GM06990 (cell line): ENCODE data around the gene KCNH3.

Source experiments
- DNase-seq: peaks from one replicate; pipeline ENCODE4 v3.0.0-alpha.2; 2011; ENCODE audit not compliant: insufficient read length; ENCODE audit errors: extremely low read depth
- H3K27me3 ChIP-seq: replicated peaks from 2 replicates; pipeline ENCODE4 v1.6.0; 2011; ENCODE audit warnings: low read length; ENCODE audit not compliant: control insufficient read depth, insufficient read depth
- H3K36me3 ChIP-seq: 2 replicates; pipeline ENCODE4 v1.5.1; 2011; ENCODE audit warnings: low read length; ENCODE audit not compliant: control insufficient read depth, insufficient read depth
- H3K4me3 ChIP-seq: replicated peaks from 2 replicates; pipeline ENCODE4 v1.5.1; 2011; ENCODE audit warnings: low read depth, mild to moderate bottlenecking, control low read depth, low read length
- TF ChIP-seq, protein P1 (sequence below): IDR thresholded peaks from 2 replicates; pipeline ENCODE4 v1.5.1; 2011; ENCODE audit warnings: low read length, control low read depth, mild to moderate bottlenecking, inconsistent platforms; ENCODE audit not compliant: insufficient read depth, poor library complexity, severe bottlenecking

Gene KCNH3

DNA sequence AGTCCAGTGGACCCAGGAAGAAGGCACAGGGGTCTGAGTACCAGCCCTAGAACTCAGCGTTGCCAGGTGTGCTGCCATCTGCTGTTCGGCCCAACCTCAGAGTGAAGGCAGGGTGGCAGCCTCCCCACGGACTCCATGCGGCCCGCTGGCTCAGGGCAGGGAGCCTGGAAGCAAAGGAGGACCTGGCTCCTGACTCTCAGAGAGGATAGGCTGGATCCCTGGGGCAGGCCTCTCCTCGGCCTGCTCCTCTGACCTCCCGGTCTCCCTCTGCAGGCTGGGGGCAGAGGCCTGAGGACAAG is 19.0 kb downstream of the KCNH3 start:
- Histone ChIP-seq H3K36me3 (peaks cover 29% of the 10 kb centered on the region), H3K27me3 (no peaks in the 10 kb centered on the region), H3K4me3 (no peak overlapping the region)
- DNase-seq: no peak
- TF ChIP-seq, protein P1, sequence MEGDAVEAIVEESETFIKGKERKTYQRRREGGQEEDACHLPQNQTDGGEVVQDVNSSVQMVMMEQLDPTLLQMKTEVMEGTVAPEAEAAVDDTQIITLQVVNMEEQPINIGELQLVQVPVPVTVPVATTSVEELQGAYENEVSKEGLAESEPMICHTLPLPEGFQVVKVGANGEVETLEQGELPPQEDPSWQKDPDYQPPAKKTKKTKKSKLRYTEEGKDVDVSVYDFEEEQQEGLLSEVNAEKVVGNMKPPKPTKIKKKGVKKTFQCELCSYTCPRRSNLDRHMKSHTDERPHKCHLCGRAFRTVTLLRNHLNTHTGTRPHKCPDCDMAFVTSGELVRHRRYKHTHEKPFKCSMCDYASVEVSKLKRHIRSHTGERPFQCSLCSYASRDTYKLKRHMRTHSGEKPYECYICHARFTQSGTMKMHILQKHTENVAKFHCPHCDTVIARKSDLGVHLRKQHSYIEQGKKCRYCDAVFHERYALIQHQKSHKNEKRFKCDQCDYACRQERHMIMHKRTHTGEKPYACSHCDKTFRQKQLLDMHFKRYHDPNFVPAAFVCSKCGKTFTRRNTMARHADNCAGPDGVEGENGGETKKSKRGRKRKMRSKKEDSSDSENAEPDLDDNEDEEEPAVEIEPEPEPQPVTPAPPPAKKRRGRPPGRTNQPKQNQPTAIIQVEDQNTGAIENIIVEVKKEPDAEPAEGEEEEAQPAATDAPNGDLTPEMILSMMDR: no peak

DNA sequence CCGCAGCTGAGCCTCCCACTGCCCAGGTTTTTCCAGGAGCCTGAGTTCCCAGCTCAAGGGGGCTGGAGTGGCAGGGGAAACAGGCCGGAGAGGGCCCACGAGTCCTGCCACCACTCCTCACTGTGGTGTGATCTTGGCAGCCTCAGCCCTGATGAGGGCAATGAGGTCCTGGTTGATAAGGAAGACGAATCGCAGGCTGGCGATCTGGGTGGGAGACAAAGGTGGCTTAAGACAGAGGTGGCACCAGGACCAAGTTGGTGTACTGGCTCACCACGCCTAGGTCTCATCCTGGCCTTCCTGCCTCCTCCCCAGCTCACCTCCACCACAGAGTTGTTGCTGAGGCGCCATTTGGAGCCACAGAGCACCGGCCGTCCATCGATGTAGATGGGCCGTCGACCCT is 19.7 kb downstream of the KCNH3 start:
- H3K27me3 ChIP-seq: no peaks in the 10 kb centered on the region
- peaks cover 36% of the 10 kb centered on the region for H3K36me3 ChIP-seq
- DNase-seq: no peak
- TF ChIP-seq, protein P1: no peak
- no peak overlapping the region for H3K4me3 ChIP-seq

DNA sequence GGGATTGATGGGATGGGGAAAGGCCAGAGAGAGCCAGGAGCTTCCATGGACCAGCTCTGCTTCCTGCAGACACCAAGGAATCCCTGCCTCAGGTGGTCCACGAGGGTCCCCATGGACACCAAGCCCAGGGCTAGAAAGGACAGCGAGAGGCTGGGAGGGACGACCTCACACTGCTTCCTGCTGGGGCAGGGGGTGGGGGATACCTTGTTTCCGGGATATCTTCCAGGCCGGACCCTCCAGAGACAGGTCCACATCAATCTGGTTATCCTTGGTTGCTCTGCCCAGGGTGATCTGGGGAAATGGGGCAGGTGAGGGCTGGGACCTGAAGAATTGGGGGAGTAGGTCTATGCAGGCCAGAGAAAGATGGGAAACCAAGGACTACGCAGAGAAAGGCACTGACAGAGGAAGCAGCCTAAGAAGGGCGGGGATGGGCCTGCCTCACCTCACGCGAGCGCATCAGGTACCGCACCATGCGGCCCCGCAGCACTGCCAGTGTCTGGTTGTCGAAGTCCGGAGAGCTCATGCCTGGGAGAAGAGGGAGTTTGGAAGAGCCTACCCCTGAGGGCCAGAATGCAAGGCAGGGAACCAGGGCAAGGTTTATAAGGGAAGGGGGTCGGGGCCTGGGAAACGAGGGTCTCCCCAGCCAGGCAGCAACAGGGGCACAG is 20.3 kb downstream of the KCNH3 start:
- Histone ChIP-seq H3K36me3 (peaks cover 42% of the 10 kb centered on the region), H3K27me3 (no peaks in the 10 kb centered on the region), H3K4me3 (no peak overlapping the region)
- TF ChIP-seq, protein P1: no peak
- DNase-seq: no peak

DNA sequence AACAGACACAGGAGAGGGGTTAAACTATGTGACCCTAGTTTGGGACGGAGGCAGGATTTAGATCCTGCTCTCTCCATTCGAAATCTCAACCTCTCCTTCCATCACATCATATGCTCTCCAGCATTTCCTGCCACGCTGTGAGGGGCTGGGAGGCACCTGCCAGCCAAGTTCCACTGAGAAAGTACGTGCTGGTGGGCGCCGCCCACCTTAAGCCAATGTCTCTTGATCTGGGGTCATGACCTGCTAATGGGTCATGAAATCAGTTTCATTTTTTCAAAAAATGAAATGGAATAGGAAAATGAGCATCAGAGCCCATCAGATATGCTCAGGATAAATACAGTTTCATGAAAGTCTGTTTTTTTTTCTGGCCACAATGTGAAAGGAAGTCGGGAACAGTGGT is 21.9 kb downstream of the KCNH3 start:
- DNase-seq: no peak
- Histone ChIP-seq H3K36me3 (peaks cover 49% of the 10 kb centered on the region), H3K4me3 (no peak overlapping the region), H3K27me3 (no peaks in the 10 kb centered on the region)
- TF ChIP-seq, protein P1: no peak

DNA sequence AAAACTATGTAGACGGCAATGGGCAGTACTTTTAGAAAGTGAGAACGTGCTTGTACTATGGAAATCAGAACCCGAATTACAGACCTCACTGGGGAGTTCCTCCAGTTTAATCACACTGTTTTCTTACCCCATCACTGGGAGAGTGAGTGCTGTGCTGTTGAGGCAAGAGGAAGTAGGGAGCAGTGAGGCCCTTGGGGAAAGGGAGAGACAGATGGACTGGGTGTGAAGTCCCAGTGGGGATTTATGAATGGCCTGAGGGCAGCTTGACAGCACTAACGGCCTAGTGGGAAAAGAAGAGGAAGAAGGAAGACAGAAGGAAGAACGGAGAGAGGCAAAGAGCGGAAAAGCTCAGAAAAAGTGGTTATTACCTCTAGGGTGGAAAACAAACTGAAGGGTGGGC is 23.4 kb downstream of the KCNH3 start:
- Histone ChIP-seq H3K36me3 (peaks cover 46% of the 10 kb centered on the region), H3K27me3 (no peaks in the 10 kb centered on the region), H3K4me3 (no peak overlapping the region)
- TF ChIP-seq, protein P1: no peak
- no peak for DNase-seq

DNA sequence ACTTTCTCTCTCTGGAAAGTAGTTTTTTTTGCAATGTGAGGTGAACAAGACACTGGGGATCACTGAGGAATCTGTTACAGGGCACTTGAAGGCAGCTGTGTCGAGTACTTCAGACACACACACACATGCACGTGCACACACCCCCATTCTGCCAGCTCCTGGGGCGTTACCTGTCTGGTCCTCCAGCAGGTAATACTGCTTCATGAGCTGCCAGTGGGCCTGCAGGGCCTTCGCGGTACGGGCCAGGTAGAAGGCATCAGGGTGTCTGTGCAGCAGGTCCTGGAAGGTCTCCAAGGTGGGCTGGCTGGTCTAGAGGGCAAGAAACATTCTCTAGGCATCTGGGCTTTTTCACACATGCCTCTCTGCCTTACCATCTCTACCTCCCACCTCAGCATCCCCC is 24.0 kb downstream of the KCNH3 start:
- peaks cover 42% of the 10 kb centered on the region for H3K36me3 ChIP-seq
- TF ChIP-seq, protein P1: no peak
- H3K27me3 ChIP-seq: no peaks in the 10 kb centered on the region
- H3K4me3 ChIP-seq: no peak overlapping the region
- no peak for DNase-seq
